Loucy (cell line): ENCODE measurements around the gene ZNF484.
"Not testable (repeated sequence)": the region's sequence is repeated elsewhere in the genome, so short reads cannot be mapped to it uniquely, and the experiment has no call there.

ENCODE experiments used
- H2AFZ ChIP-seq: fragments of 200-600 bp; sonication (generic); 2 replicates; pipeline ENCODE4 v1.6.0; 2016; ENCODE audit warnings: antibody characterized with exemption, mild to moderate bottlenecking, low read length, moderate library complexity
- H3F3A ChIP-seq: fragments of 200-600 bp; 2 replicates; pipeline ENCODE4 v1.6.0; 2016; ENCODE audit warnings: antibody characterized with exemption, low read depth, mild to moderate bottlenecking
- H3K27me3 ChIP-seq: fragments of 200-600 bp; sonication (generic); 2 replicates; pipeline ENCODE4 v1.6.1; 2014; ENCODE audit warnings: low read length, mild to moderate bottlenecking; ENCODE audit not compliant: insufficient read depth, poor library complexity, severe bottlenecking
- H3K36me3 ChIP-seq: fragments of 200-600 bp; sonication (generic); 2 replicates; pipeline ENCODE4 v1.6.1; 2016; ENCODE audit warnings: low read length; ENCODE audit not compliant: insufficient read depth
- H3K4me1 ChIP-seq: fragments of 200-600 bp; sonication (generic); 2 replicates; pipeline ENCODE4 v1.5.1; 2014; ENCODE audit warnings: low read length, mild to moderate bottlenecking; ENCODE audit not compliant: insufficient read depth, poor library complexity, severe bottlenecking
- H3K4me2 ChIP-seq: fragments of 200-600 bp; sonication (generic); 2 replicates; pipeline ENCODE4 v1.6.0; 2014; ENCODE audit warnings: antibody characterized with exemption, low read length, low read depth, mild to moderate bottlenecking; ENCODE audit not compliant: poor library complexity, severe bottlenecking
- H3K4me3 ChIP-seq: fragments of 200-600 bp; sonication (generic); 2 replicates; pipeline ENCODE4 v1.5.1; 2014; ENCODE audit warnings: low read length, mild to moderate bottlenecking, mixed read lengths; ENCODE audit not compliant: poor library complexity, severe bottlenecking
- H3K79me2 ChIP-seq: fragments of 200-600 bp; sonication (generic); 2 replicates; pipeline ENCODE4 v1.6.1; 2014; ENCODE audit warnings: low read length; ENCODE audit not compliant: insufficient read depth
- H3K9ac ChIP-seq: fragments of 200-600 bp; sonication (generic); 2 replicates; pipeline ENCODE4 v1.6.0; 2014; ENCODE audit warnings: mild to moderate bottlenecking, low read depth, low read length, moderate library complexity; ENCODE audit not compliant: poor library complexity, severe bottlenecking
- H3K9me2 ChIP-seq: fragments of 200-600 bp; sonication (generic); replicated peaks from 2 replicates; pipeline ENCODE4 v1.6.1; 2016; ENCODE audit warnings: low read depth, low read length, mixed read lengths
- H3K9me3 ChIP-seq: fragments of 200-600 bp; sonication (generic); 2 replicates; pipeline ENCODE4 v1.6.1; 2014; ENCODE audit warnings: mild to moderate bottlenecking, antibody characterized with exemption, low read length, low read depth; ENCODE audit not compliant: insufficient read depth
- H4K20me1 ChIP-seq: fragments of 200-600 bp; sonication (generic); 2 replicates; pipeline ENCODE4 v1.6.0; 2014; ENCODE audit warnings: antibody characterized with exemption, low read length, mild to moderate bottlenecking; ENCODE audit not compliant: insufficient read depth, poor library complexity, severe bottlenecking
- CTCF ChIP-seq: fragments of 200-600 bp; sonication (generic); conservative IDR thresholded peaks from 2 replicates; pipeline ENCODE4 v1.5.1; 2014; ENCODE audit warnings: mild to moderate bottlenecking, antibody characterized with exemption, low read length
- EZH2phosphoT487 ChIP-seq: fragments of 200-600 bp; IDR thresholded peaks from 2 replicates; pipeline ENCODE4 v1.6.1; 2018; ENCODE audit warnings: antibody characterized with exemption, mild to moderate bottlenecking, moderate library complexity, borderline replicate concordance

The ZNF484 gene

GRCh38 chr9:92837191-92837590 lies 40.6 kb downstream of the ZNF484 start:
- Histone ChIP-seq H3K27me3 (no peaks in the 10 kb centered on the region), H3K9ac (no peak overlapping the region), H3K9me2 (no peaks in the 10 kb centered on the region), H3K9me3 (peaks cover 7% of the 10 kb centered on the region; the same call in 1 of the 2 replicates), H4K20me1 (no peaks in the 10 kb centered on the region), H3F3A (no peaks in the 10 kb centered on the region), H2AFZ (no peak overlapping the region), H3K4me1 (no peaks in the 10 kb centered on the region), H3K4me3 (no peak overlapping the region), H3K79me2 (no peaks in the 10 kb centered on the region), H3K36me3 (no peaks in the 10 kb centered on the region), H3K4me2 (no peak overlapping the region)
- TF ChIP-seq CTCF (no peak), EZH2phosphoT487 (no peak)

GRCh38 chr9:92829420-92829819 lies 48.4 kb downstream of the ZNF484 start:
- H3F3A ChIP-seq: no peaks in the 10 kb centered on the region
- no peaks in the 10 kb centered on the region for H3K36me3 ChIP-seq
- no peaks in the 10 kb centered on the region for H3K79me2 ChIP-seq
- no peaks in the 10 kb centered on the region for H3K9me2 ChIP-seq
- no peak overlapping the region for H3K4me2 ChIP-seq
- H3K27me3 ChIP-seq: no peaks in the 10 kb centered on the region
- H3K4me1 ChIP-seq: no peaks in the 10 kb centered on the region
- H3K9ac ChIP-seq: no peak overlapping the region
- no peak overlapping the region for H2AFZ ChIP-seq
- no peak overlapping the region for H3K4me3 ChIP-seq
- H3K9me3 ChIP-seq: peaks cover 7% of the 10 kb centered on the region; the same call in 1 of the 2 replicates
- H4K20me1 ChIP-seq: no peaks in the 10 kb centered on the region
- no peak for TF ChIP-seq EZH2phosphoT487
- TF ChIP-seq CTCF: no peak

GRCh38 chr9:92825065-92825464 lies 52.8 kb downstream of the ZNF484 start:
- H3K27me3 ChIP-seq, H3K36me3 ChIP-seq, H3K9ac ChIP-seq, H3K9me3 ChIP-seq, H3K4me3 ChIP-seq, H4K20me1 ChIP-seq, H3K4me1 ChIP-seq, H2AFZ ChIP-seq, H3K79me2 ChIP-seq, H3K4me2 ChIP-seq, H3K9me2 ChIP-seq, H3F3A ChIP-seq: not testable (repeated sequence)

GRCh38 chr9:92820964-92821363 lies 56.9 kb downstream of the ZNF484 start:
- no peaks in the 10 kb centered on the region for H3K27me3 ChIP-seq
- TF ChIP-seq CTCF: no peak
- no peak for TF ChIP-seq EZH2phosphoT487
- no peaks in the 10 kb centered on the region for H3F3A ChIP-seq
- no peak overlapping the region for H3K9ac ChIP-seq
- no peak overlapping the region for H2AFZ ChIP-seq
- H3K9me3 ChIP-seq: no peaks in the 10 kb centered on the region
- H3K36me3 ChIP-seq: no peaks in the 10 kb centered on the region
- H4K20me1 ChIP-seq: no peaks in the 10 kb centered on the region
- H3K4me1 ChIP-seq: no peaks in the 10 kb centered on the region
- H3K4me3 ChIP-seq: no peak overlapping the region
- H3K9me2 ChIP-seq: no peaks in the 10 kb centered on the region
- H3K4me2 ChIP-seq: no peak overlapping the region
- H3K79me2 ChIP-seq: no peaks in the 10 kb centered on the region

GRCh38 chr9:92819898-92820297 lies 57.9 kb downstream of the ZNF484 start:
- not testable (repeated sequence) for H3K27me3 ChIP-seq, H3K9ac ChIP-seq

More at GRCh38 chr9:92819898-92820297, 57.9 kb downstream of the ZNF484 start:
- not testable (repeated sequence) for H3F3A ChIP-seq, H4K20me1 ChIP-seq, H3K9me2 ChIP-seq, H3K36me3 ChIP-seq, H3K9me3 ChIP-seq, H2AFZ ChIP-seq, H3K4me3 ChIP-seq, H3K4me2 ChIP-seq, H3K79me2 ChIP-seq, H3K4me1 ChIP-seq
